Fibroblast of lung (primary cell): ENCODE data around the gene MEG3. TPM values are rescaled to one million over a fixed set of nuclear protein-coding genes. Genes with fewer than 3 reads are reported as not detected.

Experiments used
- DNase-seq, 2 donors: peaks; one replicate each; pipeline versions ENCODE4 v3.0.0 to v3.0.0-alpha.2; 2010; ENCODE audit warnings: low read depth in 2 of 2
- H2AFZ ChIP-seq: 2 replicates; pipeline ENCODE4 v1.5.1; 2012; ENCODE audit warnings: low read length, control low read depth, inconsistent platforms
- H3K27ac ChIP-seq: 2 replicates; pipeline ENCODE4 v1.5.1; 2011; ENCODE audit warnings: low read length, control low read depth; ENCODE audit not compliant: insufficient read depth
- H3K27me3 ChIP-seq: 2 replicates; pipeline ENCODE4 v1.5.1; 2011; ENCODE audit warnings: mild to moderate bottlenecking, low read length; ENCODE audit not compliant: control insufficient read depth, insufficient read depth
- H3K36me3 ChIP-seq: 2 replicates; pipeline ENCODE4 v1.5.1; 2011; ENCODE audit warnings: low read length; ENCODE audit not compliant: control insufficient read depth, insufficient read depth
- H3K4me1 ChIP-seq: 2 replicates; pipeline ENCODE4 v1.5.1; 2011; ENCODE audit warnings: low read length; ENCODE audit not compliant: control insufficient read depth, insufficient read depth; ENCODE audit errors: extremely low read depth
- H3K4me2 ChIP-seq: 2 replicates; pipeline ENCODE4 v1.5.1; 2011; ENCODE audit warnings: low read length, control low read depth; ENCODE audit not compliant: insufficient read depth; ENCODE audit errors: extremely low read depth
- H3K4me3 ChIP-seq, 4 experiments: fragments of 200-600 bp in 1 of 4; sonication (generic) in 1 of 4; replicated peaks in 1 of 4; 2 replicates each; pipeline ENCODE4 v1.5.1; 2011 to 2016; ENCODE audit warnings: low read length in 4 of 4, low read depth in 3 of 4, mild to moderate bottlenecking in 3 of 4, control low read depth in 2 of 4, inconsistent platforms in 1 of 4, mixed read lengths in 1 of 4; ENCODE audit not compliant: insufficient read depth in 1 of 4; ENCODE audit errors: control extremely low read depth in 1 of 4
- H3K79me2 ChIP-seq: 2 replicates; pipeline ENCODE4 v1.5.1; 2012; ENCODE audit warnings: mild to moderate bottlenecking, low read length, inconsistent platforms; ENCODE audit not compliant: control insufficient read depth, insufficient read depth
- H3K9ac ChIP-seq: 2 replicates; pipeline ENCODE4 v1.5.1; 2011; ENCODE audit warnings: mild to moderate bottlenecking, low read length, control low read depth; ENCODE audit not compliant: insufficient read depth
- H3K9me3 ChIP-seq: 2 replicates; pipeline ENCODE4 v1.5.1; 2012; ENCODE audit warnings: low read depth, low read length; ENCODE audit not compliant: control insufficient read depth, insufficient read depth
- H4K20me1 ChIP-seq: 2 replicates; pipeline ENCODE4 v1.5.1; 2011; ENCODE audit warnings: low read length; ENCODE audit not compliant: control insufficient read depth, insufficient read depth; ENCODE audit errors: extremely low read depth
- CTCF ChIP-seq, 2 donors: IDR thresholded peaks in 1 of 2; conservative IDR thresholded peaks in 1 of 2; 1 replicate in 1 of 2; 2 replicates in 1 of 2; pipeline ENCODE4 v1.5.1; 2011 to 2012; ENCODE audit warnings: low read length in 2 of 2, control low read depth in 1 of 2, inconsistent platforms in 1 of 2, low read depth in 1 of 2, mild to moderate bottlenecking in 1 of 2
- EZH2 ChIP-seq: IDR thresholded peaks from 2 replicates; pipeline ENCODE4 v1.5.1; 2012; ENCODE audit warnings: low read length, control low read depth, mild to moderate bottlenecking; ENCODE audit errors: missing control alignments
- polyA plus RNA-seq, 2 donors: library from polyadenylated mRNA; depleted of rRNA in 1 of 2; stranded (reverse) in 1 of 2; unstranded in 1 of 2; fragments of >200 nt; gene quantifications; 2 replicates each; pipeline ENCODE4 v1.2.1, GENCODE V29; 2011 to 2012; ENCODE audit warnings: missing spikeins in 1 of 2
- total RNA-seq: library from RNA; depleted of rRNA; stranded (reverse); fragments of >200 nt; gene quantifications from 2 replicates; pipeline ENCODE4 v1.2.1, GENCODE V29; 2014

The MEG3 gene
- total and polyA plus RNA-seq, 2 donors (not counting 1 experiment from before 2014, with no cell fraction given), result 104 to 182 TPM

GRCh38 chr14:100837805-100838350, 12.0 kb downstream of the MEG3 start:
- Histone ChIP-seq H3K79me2 (no peaks in the 10 kb centered on the region), H3K4me1 (no peaks in the 10 kb centered on the region), H3K27ac (no peak overlapping the region), H3K9me3 (no peaks in the 10 kb centered on the region), H4K20me1 (no peaks in the 10 kb centered on the region), H3K9ac (no peak overlapping the region), H2AFZ (no peak overlapping the region), H3K4me3 (no peak overlapping the region), H3K4me2 (no peak overlapping the region), H3K36me3 (peaks cover 16% of the 10 kb centered on the region), H3K27me3 (no peaks in the 10 kb centered on the region)
- TF ChIP-seq EZH2 (no peak), CTCF (conservative IDR thresholded peaks at IDR 0.05 in 1 of 2, IDR thresholded peaks at IDR 0.05 in 1 of 2; ENCODE audit: low read depth in 1 of 2, low read length in 2 of 2) (no peak)
- no peak for DNase-seq

GRCh38 chr14:100838493-100839314, 12.8 kb downstream of the MEG3 start:
- Histone ChIP-seq H3K4me2 (no peak overlapping the region), H3K4me1 (peaks cover 3% of the 10 kb centered on the region), H3K9ac (no peak overlapping the region), H3K79me2 (no peaks in the 10 kb centered on the region), H2AFZ (no peak overlapping the region), H3K4me3 (no peak overlapping the region), H3K27me3 (no peaks in the 10 kb centered on the region), H3K27ac (no peak overlapping the region), H3K9me3 (no peaks in the 10 kb centered on the region), H3K36me3 (peaks cover 20% of the 10 kb centered on the region), H4K20me1 (no peaks in the 10 kb centered on the region)
- TF ChIP-seq CTCF (conservative IDR thresholded peaks at IDR 0.05 in 1 of 2, IDR thresholded peaks at IDR 0.05 in 1 of 2; ENCODE audit: low read depth in 1 of 2, low read length in 2 of 2) (no peak), EZH2 (no peak)
- DNase-seq, result peak; percentile 18 to 48

GRCh38 chr14:100839315-100839585, 13.3 kb downstream of the MEG3 start:
- Histone ChIP-seq H3K27me3 (no peaks in the 10 kb centered on the region), H3K79me2 (no peaks in the 10 kb centered on the region), H3K9me3 (no peaks in the 10 kb centered on the region), H3K4me3 (no peak overlapping the region), H2AFZ (no peak overlapping the region), H4K20me1 (no peaks in the 10 kb centered on the region), H3K36me3 (peaks cover 19% of the 10 kb centered on the region), H3K9ac (no peak overlapping the region), H3K27ac (no peak overlapping the region), H3K4me2 (no peak overlapping the region), H3K4me1 (peaks cover 3% of the 10 kb centered on the region)
- no peak for DNase-seq
- TF ChIP-seq EZH2 (no peak), CTCF (conservative IDR thresholded peaks at IDR 0.05 in 1 of 2, IDR thresholded peaks at IDR 0.05 in 1 of 2; ENCODE audit: low read depth in 1 of 2, low read length in 2 of 2) (no peak)
